Progenitor cell of endocrine pancreas (in vitro differentiated cells): ENCODE results near the gene ARRB1. TPM values are rescaled to one million over a fixed set of nuclear protein-coding genes. Genes with fewer than 3 reads are reported as not detected.

Experiments used
- DNase-seq: peaks from one replicate; pipeline ENCODE4 v3.0.0; 2021; ENCODE audit warnings: low spot score; ENCODE audit not compliant: unreplicated experiment
- H3K27ac Mint-ChIP-seq: 2 replicates; pipeline ENCODE4 v1.8.0; 2021; ENCODE audit warnings: mild to moderate bottlenecking, moderate library complexity, mixed read lengths
- H3K27me3 Mint-ChIP-seq: 2 replicates; pipeline ENCODE4 v1.8.0; 2021; ENCODE audit warnings: mixed read lengths
- H3K36me3 Mint-ChIP-seq: 2 replicates; pipeline ENCODE4 v1.8.0; 2022; ENCODE audit warnings: mixed read lengths; ENCODE audit not compliant: insufficient read depth
- H3K4me1 Mint-ChIP-seq: 2 replicates; pipeline ENCODE4 v1.8.0; 2021; ENCODE audit warnings: low read depth, mixed read lengths
- H3K4me3 Mint-ChIP-seq: 2 replicates; pipeline ENCODE4 v1.8.0; 2021; ENCODE audit warnings: low read depth, mild to moderate bottlenecking, moderate library complexity, mixed read lengths
- H3K9me3 Mint-ChIP-seq: 2 replicates; pipeline ENCODE4 v1.8.0; 2021; ENCODE audit warnings: low read depth, mixed read lengths
- CTCF ChIP-seq: fragments of 200-600 bp; sonication (generic); IDR thresholded peaks from one replicate; pipeline ENCODE4 v1.5.0; 2021; ENCODE audit warnings: antibody characterized with exemption, mild to moderate bottlenecking; ENCODE audit not compliant: unreplicated experiment
- total RNA-seq: library from RNA; stranded (reverse); gene quantifications from 2 replicates; pipeline ENCODE4 v1.2.1, GENCODE V29; 2021

The ARRB1 gene
- total RNA-seq, 1 donor from 2014 or later, result 32.5 TPM

- no peaks in the 10 kb centered on the region for H3K4me1 Mint-ChIP-seq
- no peaks in the 10 kb centered on the region for H3K9me3 Mint-ChIP-seq
- TF ChIP-seq CTCF, result no peak
- no peaks in the 10 kb centered on the region for H3K36me3 Mint-ChIP-seq
- no peak for DNase-seq
- peaks cover 33% of the 10 kb centered on the region for H3K27me3 Mint-ChIP-seq
- H3K27ac Mint-ChIP-seq, result no peak overlapping the region
- no peak overlapping the region for H3K4me3 Mint-ChIP-seq
Measured at GRCh38 chr11:75230621-75231020, 120.8 kb downstream of the ARRB1 start.

- TF ChIP-seq CTCF, result no peak
- Mint-ChIP-seq H3K4me1 (no peaks in the 10 kb centered on the region), H3K9me3 (no peaks in the 10 kb centered on the region), H3K4me3 (no peak overlapping the region), H3K36me3 (no peaks in the 10 kb centered on the region), H3K27ac (no peak overlapping the region), H3K27me3 (peaks cover 28% of the 10 kb centered on the region)
- DNase-seq, result no peak
Measured at GRCh38 chr11:75229466-75229865, 122.0 kb downstream of the ARRB1 start.

- no peaks in the 10 kb centered on the region for H3K36me3 Mint-ChIP-seq
- no peak overlapping the region for H3K27ac Mint-ChIP-seq
- no peak for TF ChIP-seq CTCF
- DNase-seq, result no peak
- peaks cover 10% of the 10 kb centered on the region for H3K27me3 Mint-ChIP-seq
- no peaks in the 10 kb centered on the region for H3K4me1 Mint-ChIP-seq
- H3K4me3 Mint-ChIP-seq, result no peak overlapping the region
- no peaks in the 10 kb centered on the region for H3K9me3 Mint-ChIP-seq
Measured at GRCh38 chr11:75225794-75226193, 125.7 kb downstream of the ARRB1 start.

- TF ChIP-seq CTCF, result no peak
- no peaks in the 10 kb centered on the region for H3K36me3 Mint-ChIP-seq
- DNase-seq, result no peak
- peaks cover 11% of the 10 kb centered on the region for H3K27me3 Mint-ChIP-seq
- H3K9me3 Mint-ChIP-seq, result no peaks in the 10 kb centered on the region
- no peak overlapping the region for H3K4me3 Mint-ChIP-seq
- no peaks in the 10 kb centered on the region for H3K4me1 Mint-ChIP-seq
- H3K27ac Mint-ChIP-seq, result no peak overlapping the region
Measured at GRCh38 chr11:75223954-75224643, 127.4 kb downstream of the ARRB1 start.

- DNase-seq, result no peak
- Mint-ChIP-seq H3K36me3 (no peaks in the 10 kb centered on the region), H3K9me3 (no peaks in the 10 kb centered on the region), H3K27ac (no peak overlapping the region), H3K4me1 (no peaks in the 10 kb centered on the region), H3K4me3 (no peak overlapping the region), H3K27me3 (peaks cover 50% of the 10 kb centered on the region)
- no peak for TF ChIP-seq CTCF
Measured at GRCh38 chr11:75219869-75220268, 131.6 kb downstream of the ARRB1 start.
